GM12878 (cell line): ENCODE results near the gene TSFM. TPM values are rescaled to one million over a fixed set of nuclear protein-coding genes. Genes with fewer than 3 reads are reported as not detected.

ENCODE experiments used
- BRCA1 ChIP-seq: IDR thresholded peaks from 2 replicates; pipeline ENCODE4 v1.6.1; 2011; ENCODE audit warnings: low read depth, low read length, improper control_type of control experiment
- FOS ChIP-seq: IDR thresholded peaks from 3 replicates; pipeline ENCODE4 v1.6.1; 2011; ENCODE audit warnings: borderline replicate concordance; ENCODE audit not compliant: insufficient read length; ENCODE audit errors: extremely low read depth
- IRF4 ChIP-seq: IDR thresholded peaks from 2 replicates; pipeline ENCODE4 v1.6.1; 2011; ENCODE audit warnings: low read depth, low read length
- NFIC ChIP-seq: IDR thresholded peaks from 2 replicates; pipeline ENCODE4 v1.6.1; 2012; ENCODE audit warnings: low read depth, mild to moderate bottlenecking, inconsistent platforms, low read length, moderate library complexity
- PAX8 ChIP-seq: fragments of 450-650 bp; IDR thresholded peaks from 2 replicates; pipeline ENCODE4 v1.6.1; 2017; ENCODE audit warnings: mild to moderate bottlenecking, moderate library complexity
- POLR2AphosphoS5 ChIP-seq: IDR thresholded peaks from 2 replicates; pipeline ENCODE4 v1.6.1; 2011; ENCODE audit warnings: mild to moderate bottlenecking, low read length, inconsistent platforms
- SIX5 ChIP-seq: IDR thresholded peaks from 2 replicates; pipeline ENCODE4 v1.6.1; 2011; ENCODE audit warnings: mild to moderate bottlenecking, low read depth, low read length, moderate library complexity; ENCODE audit not compliant: severe bottlenecking
- SUPT20H ChIP-seq: IDR thresholded peaks from 2 replicates; pipeline ENCODE4 v1.6.1; 2011; ENCODE audit warnings: low read depth, mild to moderate bottlenecking, low read length, moderate library complexity, borderline replicate concordance; ENCODE audit not compliant: control insufficient read depth
- ZBTB11 ChIP-seq: fragments of 450-650 bp; formaldehyde crosslinking; IDR thresholded peaks from 2 replicates; pipeline ENCODE4 v1.5.0; 2022; ENCODE audit warnings: mild to moderate bottlenecking, missing genetic modification characterization
- ZBTB40 ChIP-seq: fragments of 450-650 bp; IDR thresholded peaks from 2 replicates; pipeline ENCODE4 v1.6.1; 2016; ENCODE audit warnings: mild to moderate bottlenecking, moderate library complexity, borderline replicate concordance
- polyA plus RNA-seq, 11 experiments: library from polyadenylated mRNA; depleted of rRNA in 4 of 11; unstranded in 6 of 11; stranded (reverse) in 5 of 11; fragments of >200 nt; fragmentation: Nextera tagmentation in 4 of 11; fragmentation: Illumina TruSeq in 1 of 11; extraction: Ambion mirVana in 4 of 11; extraction: Trizol in 1 of 11; gene quantifications; 1 replicate in 1 of 11; 2 replicates in 10 of 11; pipeline versions ENCODE4 v1.2.1 to v1.2.3, GENCODE V29; 2011 to 2016; ENCODE audit warnings: inconsistent platforms in 2 of 11, missing spikeins in 2 of 11, low read depth in 1 of 11
- total RNA-seq, 4 experiments: library from RNA; depleted of rRNA in 3 of 4; stranded (reverse); fragments of >200 nt in 3 of 4; fragmentation: Illumina TruSeq in 1 of 4; extraction: Trizol in 1 of 4; gene quantifications; 2 replicates each; pipeline versions ENCODE4 v1.2.1 to v1.2.3, GENCODE V29; 2013 to 2021
- TF ChIP-seq, protein P1 (sequence below): IDR thresholded peaks from 2 replicates; pipeline ENCODE4 v1.6.1; 2012; ENCODE audit warnings: low read depth, low read length, improper control_type of control experiment
- TF ChIP-seq, protein P2 (sequence below): IDR thresholded peaks from 2 replicates; pipeline ENCODE4 v1.6.1; 2011; ENCODE audit warnings: borderline replicate concordance, low read depth, mild to moderate bottlenecking, moderate library complexity, low read length; ENCODE audit not compliant: insufficient read depth, poor library complexity, severe bottlenecking
- TF ChIP-seq, protein P3 (sequence below): fragments of 450-650 bp; IDR thresholded peaks from 2 replicates; pipeline ENCODE4 v1.6.1; 2017; ENCODE audit warnings: low read depth, mild to moderate bottlenecking, moderate library complexity

TSFM gene
- total and polyA plus RNA-seq, 10 of the 15 experiments (the other 5 are each of a cell fraction or from before 2014, with no cell fraction given), result 36.7 to 132 (median 45.6) TPM

DNA sequence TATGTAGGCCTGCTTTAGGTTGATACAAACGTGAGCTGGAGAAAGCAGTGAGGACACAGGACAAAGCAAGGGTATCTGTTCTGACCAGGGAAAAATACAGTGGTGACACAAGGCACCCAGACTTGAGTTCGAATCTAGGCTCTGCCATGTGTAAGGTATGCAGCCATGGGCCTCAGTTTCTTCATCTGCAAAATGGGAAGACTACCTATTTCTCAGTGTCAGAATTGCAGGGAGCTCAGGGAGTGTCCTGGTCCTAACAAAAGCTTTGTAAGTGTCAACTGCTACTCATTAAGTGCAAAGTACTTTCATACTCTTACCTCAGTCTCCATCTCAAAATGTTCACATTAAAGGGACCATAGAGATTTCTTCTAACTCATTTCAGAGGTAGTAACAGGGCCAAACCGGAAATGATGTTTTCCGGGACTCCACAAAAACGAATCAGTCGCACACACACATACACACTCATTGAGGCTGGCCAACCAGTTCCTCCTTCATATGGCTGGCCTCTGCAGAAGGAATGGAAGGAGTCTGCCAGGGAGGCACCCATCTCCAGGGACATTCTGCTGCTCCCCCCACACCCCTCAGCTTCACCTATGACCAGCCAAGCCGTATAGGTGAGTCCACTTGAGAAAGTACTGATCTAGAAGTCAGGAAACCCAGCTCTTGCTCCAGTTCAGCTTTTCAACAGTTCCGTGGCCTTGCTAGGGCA lies 56.2 kb downstream of the TSFM start (continued):
- TF ChIP-seq IRF4 (0 out of 2 replicates have a peak, but pooled peaks have one; percentile 5), POLR2AphosphoS5 (no peak), ZBTB40 (no peak), PAX8 (no peak), BRCA1 (no peak), FOS (no peak), ZBTB11 (no peak), SIX5 (no peak), SUPT20H (no peak), NFIC (no peak)
- TF ChIP-seq, protein P1, sequence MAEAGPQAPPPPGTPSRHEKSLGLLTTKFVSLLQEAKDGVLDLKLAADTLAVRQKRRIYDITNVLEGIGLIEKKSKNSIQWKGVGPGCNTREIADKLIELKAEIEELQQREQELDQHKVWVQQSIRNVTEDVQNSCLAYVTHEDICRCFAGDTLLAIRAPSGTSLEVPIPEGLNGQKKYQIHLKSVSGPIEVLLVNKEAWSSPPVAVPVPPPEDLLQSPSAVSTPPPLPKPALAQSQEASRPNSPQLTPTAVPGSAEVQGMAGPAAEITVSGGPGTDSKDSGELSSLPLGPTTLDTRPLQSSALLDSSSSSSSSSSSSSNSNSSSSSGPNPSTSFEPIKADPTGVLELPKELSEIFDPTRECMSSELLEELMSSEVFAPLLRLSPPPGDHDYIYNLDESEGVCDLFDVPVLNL, result no peak
- TF ChIP-seq, protein P2, sequence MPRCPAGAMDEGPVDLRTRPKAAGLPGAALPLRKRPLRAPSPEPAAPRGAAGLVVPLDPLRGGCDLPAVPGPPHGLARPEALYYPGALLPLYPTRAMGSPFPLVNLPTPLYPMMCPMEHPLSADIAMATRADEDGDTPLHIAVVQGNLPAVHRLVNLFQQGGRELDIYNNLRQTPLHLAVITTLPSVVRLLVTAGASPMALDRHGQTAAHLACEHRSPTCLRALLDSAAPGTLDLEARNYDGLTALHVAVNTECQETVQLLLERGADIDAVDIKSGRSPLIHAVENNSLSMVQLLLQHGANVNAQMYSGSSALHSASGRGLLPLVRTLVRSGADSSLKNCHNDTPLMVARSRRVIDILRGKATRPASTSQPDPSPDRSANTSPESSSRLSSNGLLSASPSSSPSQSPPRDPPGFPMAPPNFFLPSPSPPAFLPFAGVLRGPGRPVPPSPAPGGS, result no peak
- TF ChIP-seq, protein P3, sequence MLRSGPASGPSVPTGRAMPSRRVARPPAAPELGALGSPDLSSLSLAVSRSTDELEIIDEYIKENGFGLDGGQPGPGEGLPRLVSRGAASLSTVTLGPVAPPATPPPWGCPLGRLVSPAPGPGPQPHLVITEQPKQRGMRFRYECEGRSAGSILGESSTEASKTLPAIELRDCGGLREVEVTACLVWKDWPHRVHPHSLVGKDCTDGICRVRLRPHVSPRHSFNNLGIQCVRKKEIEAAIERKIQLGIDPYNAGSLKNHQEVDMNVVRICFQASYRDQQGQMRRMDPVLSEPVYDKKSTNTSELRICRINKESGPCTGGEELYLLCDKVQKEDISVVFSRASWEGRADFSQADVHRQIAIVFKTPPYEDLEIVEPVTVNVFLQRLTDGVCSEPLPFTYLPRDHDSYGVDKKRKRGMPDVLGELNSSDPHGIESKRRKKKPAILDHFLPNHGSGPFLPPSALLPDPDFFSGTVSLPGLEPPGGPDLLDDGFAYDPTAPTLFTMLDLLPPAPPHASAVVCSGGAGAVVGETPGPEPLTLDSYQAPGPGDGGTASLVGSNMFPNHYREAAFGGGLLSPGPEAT, result no peak
